WTC11 (cell line): Measurements from ENCODE around the gene FAM227A. TPM values are rescaled to one million over a fixed set of nuclear protein-coding genes. Genes with fewer than 3 reads are reported as not detected.
A peak's percentile ranks its signal among the peaks of the same experiment; 100 is the strongest.

ENCODE experiments used
- CBFB ChIP-seq: sonication (generic); formaldehyde crosslinking; IDR thresholded peaks from 2 replicates; pipeline ENCODE4 v1.8.1; 2022; ENCODE audit warnings: mild to moderate bottlenecking, low read depth, missing genetic modification reagents
- CTCF ChIP-seq: fragments of 200-600 bp; IDR thresholded peaks from 2 replicates; pipeline ENCODE4 v1.8.0; 2022; ENCODE audit warnings: antibody characterized with exemption
- E2F5 ChIP-seq: sonication (generic); formaldehyde crosslinking; IDR thresholded peaks from 2 replicates; pipeline ENCODE4 v1.8.1; 2022; ENCODE audit warnings: mild to moderate bottlenecking, moderate library complexity, missing genetic modification reagents
- ELF4 ChIP-seq: sonication (generic); formaldehyde crosslinking; IDR thresholded peaks from 2 replicates; pipeline ENCODE4 v1.8.1; 2022; ENCODE audit warnings: low read depth, mild to moderate bottlenecking, moderate library complexity, missing genetic modification reagents
- ETV6 ChIP-seq: sonication (generic); formaldehyde crosslinking; IDR thresholded peaks from 2 replicates; pipeline ENCODE4 v1.8.1; 2022; ENCODE audit warnings: mild to moderate bottlenecking, missing genetic modification reagents
- FOXP4 ChIP-seq: sonication (generic); formaldehyde crosslinking; IDR thresholded peaks from 2 replicates; pipeline ENCODE4 v1.8.0; 2022; ENCODE audit warnings: mild to moderate bottlenecking, missing genetic modification reagents
- IRF2 ChIP-seq: sonication (generic); formaldehyde crosslinking; IDR thresholded peaks from 2 replicates; pipeline ENCODE4 v1.8.0; 2022; ENCODE audit warnings: low read depth, missing genetic modification reagents, borderline replicate concordance
- NFE2L1 ChIP-seq: sonication (generic); formaldehyde crosslinking; IDR thresholded peaks from 2 replicates; pipeline ENCODE4 v1.8.1; 2023; ENCODE audit warnings: missing genetic modification reagents
- NR3C1 ChIP-seq: sonication (generic); formaldehyde crosslinking; conservative IDR thresholded peaks from 2 replicates; pipeline ENCODE4 v1.8.1; 2023; ENCODE audit warnings: low read depth, mild to moderate bottlenecking, missing genetic modification reagents
- OVOL2 ChIP-seq: fragments of 250-450 bp; sonication (Bioruptor Pico); IDR thresholded peaks from 2 replicates; pipeline ENCODE4 v1.9.0; 2021; ENCODE audit warnings: mild to moderate bottlenecking, borderline replicate concordance
- PRDM15 ChIP-seq: sonication (generic); formaldehyde crosslinking; IDR thresholded peaks from 2 replicates; pipeline ENCODE4 v1.8.0; 2022; ENCODE audit warnings: missing genetic modification reagents
- PREB ChIP-seq: sonication (generic); formaldehyde crosslinking; IDR thresholded peaks from 2 replicates; pipeline ENCODE4 v1.8.1; 2022; ENCODE audit warnings: mild to moderate bottlenecking, missing genetic modification reagents, moderate library complexity, borderline replicate concordance
- RORB ChIP-seq: fragments of 250-450 bp; sonication (Bioruptor Pico); IDR thresholded peaks from 2 replicates; pipeline ENCODE4 v1.9.0; 2021; ENCODE audit warnings: mild to moderate bottlenecking
- SP1 ChIP-seq: sonication (generic); formaldehyde crosslinking; conservative IDR thresholded peaks from 2 replicates; pipeline ENCODE4 v1.8.1; 2022; ENCODE audit warnings: missing genetic modification reagents
- TP53 ChIP-seq: sonication (generic); formaldehyde crosslinking; IDR thresholded peaks from 2 replicates; pipeline ENCODE4 v1.8.1; 2023; ENCODE audit warnings: mild to moderate bottlenecking, missing genetic modification reagents
- USF2 ChIP-seq: sonication (generic); formaldehyde crosslinking; IDR thresholded peaks from 2 replicates; pipeline ENCODE4 v1.8.1; 2023; ENCODE audit warnings: mild to moderate bottlenecking, missing genetic modification reagents, moderate library complexity
- ZMAT4 ChIP-seq: fragments of 250-450 bp; sonication (Bioruptor Pico); IDR thresholded peaks from 2 replicates; pipeline ENCODE4 v1.9.0; 2021; ENCODE audit warnings: mild to moderate bottlenecking
- ZNF281 ChIP-seq: sonication (generic); formaldehyde crosslinking; IDR thresholded peaks from 2 replicates; pipeline ENCODE4 v1.8.0; 2023; ENCODE audit warnings: mild to moderate bottlenecking, missing genetic modification reagents
- ZNF317 ChIP-seq: sonication (generic); formaldehyde crosslinking; IDR thresholded peaks from 2 replicates; pipeline ENCODE4 v1.8.1; 2023; ENCODE audit warnings: low read depth, mild to moderate bottlenecking, moderate library complexity, missing genetic modification reagents, borderline replicate concordance
- ZNF396 ChIP-seq: fragments of 250-450 bp; sonication (Bioruptor Pico); IDR thresholded peaks from 2 replicates; pipeline ENCODE4 v1.8.0; 2021; ENCODE audit warnings: mild to moderate bottlenecking, moderate library complexity, borderline replicate concordance
- ZNF425 ChIP-seq: fragments of 250-450 bp; sonication (Bioruptor Pico); conservative IDR thresholded peaks from 2 replicates; pipeline ENCODE4 v1.9.0; 2021; ENCODE audit warnings: mild to moderate bottlenecking
- ZNF671 ChIP-seq: fragments of 250-450 bp; sonication (Bioruptor Pico); IDR thresholded peaks from 2 replicates; pipeline ENCODE4 v1.8.0; 2021; ENCODE audit warnings: mild to moderate bottlenecking
- total RNA-seq: library from RNA; stranded (reverse); gene quantifications from 3 replicates; pipeline ENCODE4 v1.2.3, GENCODE V29; 2021

FAM227A gene
- total RNA-seq, 1 experiment from 2014 or later = 3.8 TPM

GRCh38 chr22:38569972-38570778, 86.0 kb downstream of the FAM227A start, which contains the start of gene DMC1 (continued):
- TF ChIP-seq ZNF425 (no peak), ZMAT4 (CRISPR knock-in tag) (no peak), SP1 (CRISPR knock-in tag) (peak; percentile 73), ZNF281 (CRISPR knock-in tag) (no peak), FOXP4 (CRISPR knock-in tag) (no peak), TP53 (CRISPR knock-in tag) (0 out of 2 replicates have a peak, but pooled peaks have one; percentile 39), CTCF (no peak), RORB (CRISPR knock-in tag) (no peak), ELF4 (no peak), NR3C1 (CRISPR knock-in tag) (0 out of 2 replicates have a peak, but pooled peaks have one; percentile 49), ZNF317 (CRISPR knock-in tag) (no peak), E2F5 (CRISPR knock-in tag) (peak; percentile 77), CBFB (CRISPR knock-in tag) (peak; percentile 27; the same call in 1 of the 2 replicates), ZNF396 (no peak), USF2 (CRISPR knock-in tag) (0 out of 2 replicates have a peak, but pooled peaks have one; percentile 7), PRDM15 (CRISPR knock-in tag) (peak; percentile 94), OVOL2 (CRISPR knock-in tag) (no peak), ETV6 (0 out of 2 replicates have a peak, but pooled peaks have one; percentile 49), PREB (CRISPR knock-in tag) (no peak), ZNF671 (no peak), IRF2 (CRISPR knock-in tag) (no peak), NFE2L1 (CRISPR knock-in tag) (no peak)
